H9 (cell line): ENCODE results near the gene KCTD16. TPM values are rescaled to one million over a fixed set of nuclear protein-coding genes. Genes with fewer than 3 reads are reported as not detected.

Experiments used
- DNase-seq: peaks from one replicate; pipeline ENCODE4 v3.0.0-alpha.2; 2017
- H2AFZ ChIP-seq: one replicate; pipeline ENCODE4 v1.6.1; 2013; ENCODE audit warnings: mild to moderate bottlenecking, low read length, control low read depth, moderate library complexity
- H2AK5ac ChIP-seq: 2 replicates; pipeline ENCODE4 v1.6.1; 2013; ENCODE audit warnings: low read length, control low read depth, mixed read lengths; ENCODE audit not compliant: insufficient read length
- H2BK120ac ChIP-seq: one replicate; pipeline ENCODE4 v1.6.1; 2013; ENCODE audit warnings: low read depth, mild to moderate bottlenecking, low read length, control low read depth, inconsistent platforms; ENCODE audit not compliant: poor library complexity, severe bottlenecking
- H2BK12ac ChIP-seq: 2 replicates; pipeline ENCODE4 v1.6.1; 2013; ENCODE audit warnings: low read length, control low read depth, mixed read lengths, low read depth; ENCODE audit not compliant: insufficient read length
- H2BK15ac ChIP-seq: 2 replicates; pipeline ENCODE4 v1.6.1; 2013; ENCODE audit warnings: low read depth, low read length, control low read depth
- H2BK20ac ChIP-seq: one replicate; pipeline ENCODE4 v1.6.1; 2013; ENCODE audit warnings: low read depth, mild to moderate bottlenecking, low read length, control low read depth, inconsistent platforms; ENCODE audit not compliant: poor library complexity, severe bottlenecking
- H2BK5ac ChIP-seq: 2 replicates; pipeline ENCODE4 v1.6.1; 2013; ENCODE audit warnings: low read length, control low read depth, mixed read lengths; ENCODE audit not compliant: insufficient read length
- H3K14ac ChIP-seq: 2 replicates; pipeline ENCODE4 v1.6.1; 2013; ENCODE audit warnings: low read length, control low read depth; ENCODE audit not compliant: insufficient read depth
- H3K18ac ChIP-seq: 2 replicates; pipeline ENCODE4 v1.6.1; 2013; ENCODE audit warnings: low read depth, mild to moderate bottlenecking, mixed read lengths, low read length, control low read depth; ENCODE audit not compliant: insufficient read length
- H3K23ac ChIP-seq: 2 replicates; pipeline ENCODE4 v1.6.1; 2013; ENCODE audit warnings: low read length, control low read depth, mixed read lengths, low read depth; ENCODE audit not compliant: insufficient read length
- H3K23me2 ChIP-seq: 2 replicates; pipeline ENCODE4 v1.6.1; 2013; ENCODE audit warnings: low read depth, mild to moderate bottlenecking, mixed read lengths, low read length, control low read depth; ENCODE audit not compliant: insufficient read length, poor library complexity, severe bottlenecking
- H3K27ac ChIP-seq: 2 replicates; pipeline ENCODE4 v1.5.1; 2013; ENCODE audit warnings: low read length, control low read depth, mixed read lengths, low read depth; ENCODE audit not compliant: insufficient read length
- H3K27me3 ChIP-seq: 2 replicates; pipeline ENCODE4 v1.6.1; 2013; ENCODE audit warnings: low read length, control low read depth, inconsistent platforms; ENCODE audit not compliant: insufficient read depth
- H3K4ac ChIP-seq: 2 replicates; pipeline ENCODE4 v1.6.1; 2013; ENCODE audit warnings: low read depth, mild to moderate bottlenecking, control low read depth, inconsistent platforms, low read length, moderate library complexity
- H3K4me1 ChIP-seq: 2 replicates; pipeline ENCODE4 v1.6.1; 2013; ENCODE audit warnings: low read length, control low read depth, inconsistent platforms; ENCODE audit not compliant: insufficient read depth
- H3K4me2 ChIP-seq: 2 replicates; pipeline ENCODE4 v1.6.1; 2013; ENCODE audit warnings: low read length, control low read depth, mixed read lengths; ENCODE audit not compliant: insufficient read length, insufficient read depth
- H3K56ac ChIP-seq: 2 replicates; pipeline ENCODE4 v1.6.1; 2013; ENCODE audit warnings: low read depth, mild to moderate bottlenecking, mixed read lengths, low read length, control low read depth; ENCODE audit not compliant: insufficient read length
- H3K79me1 ChIP-seq: 2 replicates; pipeline ENCODE4 v1.6.1; 2013; ENCODE audit warnings: low read depth, mild to moderate bottlenecking, moderate library complexity, low read length, control low read depth, inconsistent platforms; ENCODE audit not compliant: insufficient read depth, poor library complexity, severe bottlenecking
- H3K79me2 ChIP-seq: 2 replicates; pipeline ENCODE4 v1.6.1; 2013; ENCODE audit warnings: low read length, control low read depth, inconsistent platforms; ENCODE audit not compliant: insufficient read depth
- H3K9ac ChIP-seq: 2 replicates; pipeline ENCODE4 v1.6.1; 2013; ENCODE audit warnings: low read length, control low read depth, mixed read lengths; ENCODE audit not compliant: insufficient read length; ENCODE audit errors: extremely low read depth
- H3K9me3 ChIP-seq: one replicate; pipeline ENCODE4 v1.6.1; 2013; ENCODE audit warnings: low read depth, low read length, inconsistent platforms; ENCODE audit not compliant: control insufficient read depth
- H3T11ph ChIP-seq: one replicate; pipeline ENCODE4 v1.6.1; 2013; ENCODE audit warnings: mild to moderate bottlenecking, low read length, control low read depth, inconsistent platforms
- H4K20me1 ChIP-seq: one replicate; pipeline ENCODE4 v1.6.1; 2013; ENCODE audit not compliant: control insufficient read depth, insufficient read length, insufficient read depth
- H4K5ac ChIP-seq: 2 replicates; pipeline ENCODE4 v1.6.1; 2013; ENCODE audit warnings: low read depth, mild to moderate bottlenecking, mixed read lengths, low read length, control low read depth; ENCODE audit not compliant: insufficient read length
- H4K8ac ChIP-seq: replicated peaks from 2 replicates; pipeline ENCODE4 v1.6.1; 2013; ENCODE audit warnings: low read length, control low read depth, mixed read lengths, low read depth; ENCODE audit not compliant: insufficient read length
- H4K91ac ChIP-seq: 2 replicates; pipeline ENCODE4 v1.6.1; 2013; ENCODE audit warnings: low read depth, mild to moderate bottlenecking, moderate library complexity, mixed read lengths, low read length, control low read depth; ENCODE audit not compliant: insufficient read length
- H3K27ac Mint-ChIP-seq, 3 experiments: 2 replicates in 2 of 3; 3 replicates in 1 of 3; pipeline ENCODE4 v1.8.0; 2020 to 2021; ENCODE audit warnings: mixed read lengths in 3 of 3, mild to moderate bottlenecking in 1 of 3, moderate library complexity in 1 of 3
- H3K27me3 Mint-ChIP-seq: 2 replicates; pipeline ENCODE4 v1.8.0; 2021; ENCODE audit warnings: low read depth, mild to moderate bottlenecking, moderate library complexity, mixed read lengths
- H3K36me3 Mint-ChIP-seq, 3 experiments: 2 replicates in 2 of 3; 3 replicates in 1 of 3; pipeline ENCODE4 v1.8.0; 2020 to 2021; ENCODE audit warnings: low read depth in 3 of 3, mixed read lengths in 3 of 3; ENCODE audit not compliant: insufficient read depth in 1 of 3
- H3K4me1 Mint-ChIP-seq, 2 experiments: 2 replicates each; pipeline ENCODE4 v1.8.0; 2020; ENCODE audit warnings: mixed read lengths in 2 of 2
- H3K4me3 Mint-ChIP-seq, 2 experiments: 2 replicates in 1 of 2; 3 replicates in 1 of 2; pipeline ENCODE4 v1.8.0; 2020 to 2021; ENCODE audit warnings: mild to moderate bottlenecking in 2 of 2, mixed read lengths in 2 of 2, moderate library complexity in 1 of 2
- H3K9me3 Mint-ChIP-seq, 2 experiments: 2 replicates in 1 of 2; 3 replicates in 1 of 2; pipeline ENCODE4 v1.8.0; 2020; ENCODE audit warnings: mild to moderate bottlenecking in 2 of 2, mixed read lengths in 2 of 2, moderate library complexity in 1 of 2
- CTCF ChIP-seq: fragments of 200-600 bp; sonication (generic); conservative IDR thresholded peaks from 3 replicates; pipeline ENCODE4 v1.8.0; 2021; ENCODE audit warnings: antibody characterized with exemption, mild to moderate bottlenecking
- WGBS: extraction: QIAGEN DNeasy Blood & Tissue Kit; methylation state at CpG from one replicate; pipeline ENCODE4 v1.1.7; 2013; ENCODE audit warnings: missing lambda C conversion rate, low lambda C conversion rate, mixed read lengths; ENCODE audit not compliant: insufficient read length; ENCODE audit errors: extremely low coverage; 5-methylcytosine and 5-hydroxymethylcytosine counted together
- total RNA-seq: library from RNA; stranded (reverse); gene quantifications from 2 replicates; pipeline ENCODE4 v1.2.1, GENCODE V29; 2021

KCTD16 gene
- total RNA-seq, 1 experiment from 2014 or later = 0.09 TPM

- H3K9me3 Mint-ChIP-seq = peaks cover 10 to 20% of the 10 kb centered on the region in 2 experiments; a peak in 4 of 5 replicates
- H3K79me1 ChIP-seq = no peaks in the 10 kb centered on the region
These were observed 102.8 kb downstream of the KCTD16 start for GRCh38 chr5:144273232-144274027.

More at GRCh38 chr5:144273232-144274027, 102.8 kb downstream of the KCTD16 start:
- Mint-ChIP-seq H3K27ac (no peak overlapping the region), H3K4me3 (no peak overlapping the region), H3K27me3 (no peaks in the 10 kb centered on the region), H3K36me3 (peaks cover 0 to 20% (median 0%) of the 10 kb centered on the region in 3 experiments; a peak in 2 of 7 replicates), H3K4me1 (peaks cover 6 to 10% of the 10 kb centered on the region in 2 experiments)
- H3K23me2 ChIP-seq = no peaks in the 10 kb centered on the region
- no peak for DNase-seq
- H2BK12ac ChIP-seq = no peak overlapping the region
- WGBS = no CpG with 5 or more reads among the region's 2 CpGs
- H3K18ac ChIP-seq = no peak overlapping the region
- no peak overlapping the region for H3K9ac ChIP-seq
- no peaks in the 10 kb centered on the region for H3K9me3 ChIP-seq
- H3K23ac ChIP-seq = no peak overlapping the region
- H4K91ac ChIP-seq = no peak overlapping the region
- H3K79me2 ChIP-seq = no peaks in the 10 kb centered on the region
- no peak overlapping the region for H2AK5ac ChIP-seq
- H3K27me3 ChIP-seq = no peaks in the 10 kb centered on the region
- no peak overlapping the region for H3K14ac ChIP-seq
- no peak overlapping the region for H3T11ph ChIP-seq
- no peaks in the 10 kb centered on the region for H3K4me1 ChIP-seq
- H2AFZ ChIP-seq = no peak overlapping the region
- no peak overlapping the region for H4K5ac ChIP-seq
- H4K20me1 ChIP-seq = no peaks in the 10 kb centered on the region
- no peak for TF ChIP-seq CTCF
- no peak overlapping the region for H3K4me2 ChIP-seq
- no peak overlapping the region for H3K56ac ChIP-seq
- no peak overlapping the region for H3K4ac ChIP-seq
- no peak overlapping the region for H4K8ac ChIP-seq
- no peak overlapping the region for H2BK5ac ChIP-seq
- no peak overlapping the region for H2BK20ac ChIP-seq
- no peak overlapping the region for H2BK120ac ChIP-seq
- H2BK15ac ChIP-seq = no peak overlapping the region
- no peak overlapping the region for H3K27ac ChIP-seq
